NCI-H2029 treated with DMSO at 0.1 percent for 48 hours (cell line): ENCODE data around the gene RITA1.

Source experiments
- DNase-seq: peaks from one replicate; lab custom pipeline; 2025; lab: John Stamatoyannopoulos, UW

Gene RITA1

DNA sequence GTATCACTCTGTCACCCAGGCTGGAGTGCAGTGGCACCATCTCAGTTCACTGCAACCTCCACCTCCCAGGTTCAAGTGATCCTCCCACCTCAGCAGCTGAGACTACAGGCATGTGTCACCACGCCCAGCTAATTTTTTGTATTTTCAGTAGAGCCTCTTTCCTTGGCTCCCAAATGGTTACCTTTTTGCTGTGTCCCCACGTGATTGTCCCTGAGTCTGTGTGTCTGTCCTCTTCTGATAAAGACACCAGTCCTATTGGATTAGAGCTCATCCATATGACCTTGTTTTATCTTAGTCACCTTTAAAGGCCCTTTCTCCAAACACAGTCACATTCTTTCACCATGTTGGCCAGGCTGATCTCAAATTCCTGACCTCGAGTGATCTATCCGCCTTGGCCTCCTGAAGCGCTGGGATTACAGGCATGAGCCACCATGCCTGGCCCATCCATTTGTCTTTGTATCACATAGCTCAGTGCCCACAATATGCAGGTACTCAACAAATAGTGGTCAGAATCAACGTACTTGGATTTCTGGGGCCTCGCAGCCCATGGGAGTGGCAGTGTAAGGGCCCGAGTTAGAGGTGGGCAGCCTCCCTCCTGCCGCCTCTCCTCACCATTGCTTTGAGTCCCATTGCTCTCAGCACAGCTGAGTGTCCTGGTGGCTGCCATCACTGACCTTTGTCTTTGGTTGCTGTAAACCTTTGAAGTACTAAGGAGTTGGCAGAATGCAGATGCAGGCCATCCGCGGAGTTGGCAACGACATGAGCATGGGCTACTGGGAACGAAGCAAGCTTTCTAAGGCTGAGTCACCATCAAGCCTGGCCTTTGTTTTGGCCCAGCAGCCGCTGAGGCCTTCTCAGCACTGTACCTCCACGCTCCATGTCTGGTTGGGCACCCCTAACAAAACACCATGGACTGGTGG, 45.1 kb downstream of the RITA1 start:
- DNase-seq: no peak

DNA sequence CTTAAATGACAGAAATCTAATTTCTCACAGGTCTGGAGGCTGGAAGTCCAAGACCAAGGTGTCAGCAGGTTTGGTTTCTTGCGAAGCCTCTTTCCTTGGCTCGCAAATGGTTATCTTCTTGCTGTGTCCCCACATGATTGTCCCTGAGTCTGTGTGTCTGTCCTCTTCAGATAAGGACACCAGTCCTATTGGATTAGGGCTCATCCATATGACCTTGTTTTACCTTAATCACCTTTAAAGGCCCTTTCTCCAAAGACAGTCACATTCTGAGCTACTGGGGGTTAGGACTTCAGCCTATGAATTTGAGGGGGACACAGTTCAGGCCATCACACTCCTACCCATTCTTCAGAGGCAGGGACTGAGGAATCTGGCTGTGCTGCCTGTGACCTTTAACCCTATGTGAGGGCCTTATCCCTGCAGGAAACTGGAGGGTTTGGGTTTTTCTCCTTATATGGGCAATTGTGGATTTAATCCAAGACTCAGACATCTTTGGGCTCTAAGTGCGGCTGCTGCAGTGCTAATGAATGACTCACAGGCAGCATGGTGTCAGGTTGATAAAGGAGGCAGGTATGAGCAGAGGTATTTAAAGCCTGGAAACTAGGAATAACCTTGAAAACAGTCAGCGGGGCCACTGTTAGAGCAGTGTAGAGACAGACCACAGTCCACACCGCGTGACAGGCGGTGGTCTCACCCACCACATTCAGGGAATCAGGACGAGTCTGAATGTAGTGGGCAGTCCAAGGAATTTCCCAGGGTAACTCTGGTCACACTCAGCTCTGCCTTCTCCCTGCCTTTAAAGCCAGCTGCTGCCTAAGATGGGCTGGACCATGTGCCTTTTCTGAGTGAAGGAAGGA, 45.9 kb downstream of the RITA1 start:
- no peak for DNase-seq

GRCh38 chr12:113232089-113232839, 46.7 kb downstream of the RITA1 start:
- no peak for DNase-seq

DNA sequence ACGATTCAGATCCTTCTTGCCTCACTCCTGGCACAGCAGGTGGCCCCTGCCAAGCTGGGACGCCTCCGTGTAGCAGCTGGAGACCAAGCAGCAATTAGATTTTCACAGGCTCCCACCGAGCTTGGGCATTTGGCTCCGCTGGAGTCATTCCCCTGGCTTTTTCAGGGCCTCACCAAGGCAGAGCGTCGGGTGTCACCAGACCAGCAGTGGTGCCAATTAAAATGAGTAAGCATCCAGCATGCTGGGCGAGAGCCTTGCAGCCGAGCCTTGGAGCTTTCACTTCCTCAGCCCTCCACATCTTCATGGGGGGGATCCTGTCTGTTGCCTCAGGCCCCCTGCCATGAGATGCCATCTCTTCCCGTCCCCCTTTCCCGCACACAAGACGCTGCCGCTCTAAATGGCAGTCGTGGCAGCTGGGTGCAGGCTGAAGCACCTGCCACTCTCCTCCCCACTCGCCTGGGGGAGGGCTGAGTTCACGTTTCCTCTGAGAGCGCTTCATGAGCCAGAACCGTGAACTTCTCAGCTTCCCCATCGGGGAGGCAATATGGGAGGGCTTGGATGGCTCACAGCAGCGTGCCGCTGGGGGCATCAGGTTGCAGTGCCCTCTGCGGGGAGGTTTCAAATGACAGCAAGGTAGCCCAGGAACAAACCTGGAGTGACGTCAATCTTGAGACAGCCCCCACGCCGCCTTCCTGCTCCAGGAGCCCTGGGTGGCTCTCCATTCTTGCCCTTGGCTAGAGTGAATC, 47.5 kb downstream of the RITA1 start:
- peak; percentile 92 for DNase-seq

DNA sequence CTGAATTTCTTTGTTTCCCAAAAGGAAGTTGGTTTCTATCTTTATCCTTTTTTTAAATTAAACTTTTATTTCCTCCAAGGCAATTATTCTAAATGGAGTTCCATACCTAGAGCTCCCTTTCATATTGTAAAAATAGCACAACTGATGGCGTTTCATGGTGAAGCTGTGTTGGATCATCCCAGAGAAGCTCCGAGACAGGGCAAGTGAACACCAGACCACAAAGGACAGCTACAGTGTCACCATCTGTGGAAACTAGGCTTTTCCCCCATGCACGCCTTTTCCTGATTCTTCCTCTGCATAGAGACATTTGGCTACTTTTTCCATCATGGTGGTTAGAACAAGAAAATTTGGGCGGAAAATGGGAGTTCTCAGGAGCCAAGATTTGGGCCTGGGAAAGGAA, 48.4 kb downstream of the RITA1 start:
- DNase-seq: no peak

DNA sequence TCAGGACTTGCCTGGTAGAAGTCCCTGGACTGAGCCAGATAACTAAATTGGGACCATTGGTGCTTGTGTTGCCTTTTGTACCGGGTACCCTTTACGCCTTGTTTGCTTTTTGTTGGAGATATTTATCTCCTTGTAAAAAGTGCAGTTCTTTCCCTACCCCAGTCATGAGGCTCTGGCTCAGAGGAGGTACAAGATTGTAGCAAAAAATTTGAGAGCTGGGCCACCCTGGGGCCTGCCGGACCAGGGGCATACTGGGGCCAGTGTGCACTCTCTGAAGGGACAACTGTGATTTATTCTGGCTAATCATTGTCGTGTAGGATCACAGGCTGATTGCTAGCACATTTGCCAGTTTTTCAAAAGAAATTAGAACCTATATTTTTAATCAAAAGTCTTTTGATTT, 49.0 kb downstream of the RITA1 start:
- no peak for DNase-seq

- DNase-seq: no peak
These were observed 50.5 kb downstream of the RITA1 start for GRCh38 chr12:113235976-113236375.

DNA sequence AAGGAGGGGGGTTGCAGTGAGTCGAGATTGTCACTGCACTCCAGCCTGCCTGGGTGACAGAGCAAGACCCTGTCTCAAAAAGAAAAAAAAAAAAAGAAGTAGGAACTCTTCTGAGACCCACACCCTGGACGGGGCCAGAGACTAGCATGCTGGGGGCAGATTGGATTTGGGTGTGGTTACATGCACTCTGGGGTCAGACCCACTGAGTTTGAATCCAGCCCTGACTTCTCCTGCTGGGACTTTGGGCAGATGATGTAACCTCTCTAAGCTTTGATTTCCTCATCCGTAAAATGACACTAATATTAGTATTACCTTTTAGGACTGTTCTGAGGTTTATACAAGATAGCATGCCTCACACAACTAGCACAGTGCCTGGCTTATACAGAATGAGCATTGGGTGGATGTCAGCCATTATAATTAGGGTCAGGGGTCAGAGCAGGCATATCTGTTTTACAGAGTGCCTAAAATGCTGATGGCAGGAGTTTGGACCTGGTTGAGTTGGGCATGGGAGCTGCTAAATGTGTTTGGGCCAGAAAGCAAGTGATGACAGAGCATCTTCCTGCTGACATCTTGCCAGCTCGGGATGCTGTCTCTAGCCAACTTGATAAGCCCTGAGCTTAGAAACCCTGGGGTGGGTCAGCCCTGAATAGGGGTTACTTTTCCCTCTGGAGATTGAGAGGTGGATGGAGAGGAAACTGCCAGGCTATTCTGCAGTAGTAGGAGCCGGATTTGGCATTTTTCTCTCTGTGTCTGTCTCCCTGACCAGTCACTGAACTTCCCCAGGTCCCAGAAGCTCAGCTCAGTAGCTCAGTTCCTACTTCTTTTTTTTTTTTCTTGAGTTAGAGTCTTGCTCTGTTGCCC, 51.2 kb downstream of the RITA1 start:
- DNase-seq: no peak

DNA sequence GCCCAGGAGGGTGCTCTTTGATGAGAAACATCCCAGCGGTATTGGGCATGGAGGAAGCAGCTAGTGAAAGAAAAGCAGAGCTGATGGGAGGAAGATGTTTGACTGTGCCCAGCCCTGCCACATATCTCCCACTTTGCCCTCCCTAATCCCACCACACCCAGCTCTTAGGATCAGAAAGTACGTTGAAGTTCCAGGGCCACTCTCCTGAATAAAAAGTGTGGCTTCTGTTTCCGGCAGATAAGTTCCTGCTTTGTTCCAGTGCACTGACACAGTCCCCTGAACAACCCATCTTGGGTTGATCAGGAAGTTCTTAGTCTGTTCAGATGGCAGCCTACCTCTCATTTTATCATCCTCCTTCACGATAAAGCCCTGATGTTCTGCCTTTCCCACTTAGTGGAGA, 52.2 kb downstream of the RITA1 start:
- no peak for DNase-seq

GRCh38 chr12:113238309-113238708, 52.8 kb downstream of the RITA1 start:
- DNase-seq: no peak

- DNase-seq: no peak
These were observed 53.8 kb downstream of the RITA1 start for GRCh38 chr12:113239288-113239771.

- no peak for DNase-seq
These were observed 54.4 kb downstream of the RITA1 start for GRCh38 chr12:113239811-113240331.

GRCh38 chr12:113240395-113240794, 54.9 kb downstream of the RITA1 start:
- DNase-seq: no peak

DNA sequence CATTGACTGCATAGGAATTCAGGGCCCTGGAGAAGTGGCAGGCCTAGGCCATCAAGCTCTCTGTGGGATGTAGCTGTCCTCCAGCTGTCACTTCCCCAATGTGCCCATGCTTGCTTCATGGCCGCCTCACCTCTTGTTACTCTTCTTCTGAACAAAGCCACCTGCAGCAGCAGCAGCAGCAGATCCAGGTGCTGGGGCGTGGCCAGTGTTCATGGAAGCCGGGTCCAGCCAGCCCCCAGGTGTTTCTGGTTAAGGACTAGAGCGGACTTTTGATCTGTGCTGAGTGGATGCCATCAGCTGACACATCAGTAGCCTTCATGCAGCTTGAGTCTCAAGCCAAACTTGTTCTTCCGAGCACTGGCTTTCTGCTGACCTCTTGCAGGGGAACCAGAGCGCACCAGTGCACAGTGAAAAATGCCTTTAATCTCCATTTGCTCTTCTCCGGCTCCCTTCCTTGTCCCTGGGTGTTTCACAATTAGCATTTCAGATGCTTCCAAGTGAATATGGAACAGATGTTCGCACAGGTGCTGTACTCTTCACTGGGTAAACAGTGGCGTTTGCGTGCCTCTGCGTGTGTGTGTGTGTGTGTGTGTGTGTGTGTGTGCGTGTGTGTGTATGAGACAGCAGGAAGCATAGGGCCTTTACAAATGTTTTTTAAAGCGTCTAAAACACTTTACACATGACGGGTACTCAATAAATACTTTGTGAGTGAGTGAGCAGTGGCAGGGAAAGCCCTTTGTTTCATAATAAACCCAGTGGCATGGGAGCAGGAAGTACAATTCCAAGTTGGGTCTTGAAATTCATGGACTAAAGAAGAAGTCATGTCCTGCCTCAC, 55.9 kb downstream of the RITA1 start:
- peak; percentile 82 for DNase-seq
